HG02798 (cell line): ENCODE data around the gene PPFIA4.

Source experiments
- ATAC-seq: cut with Tn5 transposase; IDR thresholded peaks from one replicate; pipeline ENCODE4 v1.9.1; 2021; ENCODE audit warnings: mild to moderate bottlenecking; ENCODE audit not compliant: unreplicated experiment, poor library complexity

Gene PPFIA4

GRCh38 chr1:203096566-203096965 is 70.3 kb downstream of the PPFIA4 start:
- no peak for ATAC-seq

GRCh38 chr1:203097001-203097400 is 70.7 kb downstream of the PPFIA4 start:
- ATAC-seq = no peak

GRCh38 chr1:203098445-203098844 is 72.2 kb downstream of the PPFIA4 start:
- ATAC-seq = no peak

- no peak for ATAC-seq
Observed at GRCh38 chr1:203098914-203099520, 72.7 kb downstream of the PPFIA4 start.

GRCh38 chr1:203099805-203100515 is 73.7 kb downstream of the PPFIA4 start:
- ATAC-seq = no peak

- ATAC-seq = no peak
Observed at GRCh38 chr1:203100516-203100869, 74.2 kb downstream of the PPFIA4 start.

- ATAC-seq = no peak
Observed at GRCh38 chr1:203101813-203102634, 75.7 kb downstream of the PPFIA4 start.

- ATAC-seq = no peak
Observed at GRCh38 chr1:203103216-203103615, 76.9 kb downstream of the PPFIA4 start.

- ATAC-seq = no peak
Observed at GRCh38 chr1:203103829-203104495, 77.7 kb downstream of the PPFIA4 start.

- ATAC-seq = no peak
Observed at GRCh38 chr1:203104789-203105390, 78.6 kb downstream of the PPFIA4 start.

GRCh38 chr1:203112475-203112874 is 86.2 kb downstream of the PPFIA4 start:
- ATAC-seq = no peak

GRCh38 chr1:203113308-203113707 is 87.0 kb downstream of the PPFIA4 start:
- ATAC-seq = no peak

GRCh38 chr1:203114202-203114601 is 87.9 kb downstream of the PPFIA4 start:
- no peak for ATAC-seq

- no peak for ATAC-seq
Observed at GRCh38 chr1:203116091-203116820, 90.0 kb downstream of the PPFIA4 start.

- ATAC-seq = no peak
Observed at GRCh38 chr1:203117611-203118575, 91.6 kb downstream of the PPFIA4 start.

GRCh38 chr1:203120325-203121153 is 94.2 kb downstream of the PPFIA4 start:
- no peak for ATAC-seq

GRCh38 chr1:203121186-203122015 is 95.1 kb downstream of the PPFIA4 start:
- no peak for ATAC-seq
